ENCODE data around the gene DMBT1. TPM values are rescaled to one million over a fixed set of nuclear protein-coding genes. Genes with fewer than 3 reads are reported as not detected.

Gene DMBT1
- total RNA-seq, 2 experiments from 2014 or later: not detected

GRCh38 chr10:122642726-122643605 is 82.4 kb downstream of the DMBT1 start:
- Mint-ChIP-seq H3K27ac (no peak overlapping the region), H3K27me3 (no peaks in the 10 kb centered on the region), H3K4me1 (no peaks in the 10 kb centered on the region), H3K36me3 (no peaks in the 10 kb centered on the region), H3K4me3 (no peak overlapping the region), H3K9me3 (no peaks in the 10 kb centered on the region)
- no peak for DNase-seq

DNA sequence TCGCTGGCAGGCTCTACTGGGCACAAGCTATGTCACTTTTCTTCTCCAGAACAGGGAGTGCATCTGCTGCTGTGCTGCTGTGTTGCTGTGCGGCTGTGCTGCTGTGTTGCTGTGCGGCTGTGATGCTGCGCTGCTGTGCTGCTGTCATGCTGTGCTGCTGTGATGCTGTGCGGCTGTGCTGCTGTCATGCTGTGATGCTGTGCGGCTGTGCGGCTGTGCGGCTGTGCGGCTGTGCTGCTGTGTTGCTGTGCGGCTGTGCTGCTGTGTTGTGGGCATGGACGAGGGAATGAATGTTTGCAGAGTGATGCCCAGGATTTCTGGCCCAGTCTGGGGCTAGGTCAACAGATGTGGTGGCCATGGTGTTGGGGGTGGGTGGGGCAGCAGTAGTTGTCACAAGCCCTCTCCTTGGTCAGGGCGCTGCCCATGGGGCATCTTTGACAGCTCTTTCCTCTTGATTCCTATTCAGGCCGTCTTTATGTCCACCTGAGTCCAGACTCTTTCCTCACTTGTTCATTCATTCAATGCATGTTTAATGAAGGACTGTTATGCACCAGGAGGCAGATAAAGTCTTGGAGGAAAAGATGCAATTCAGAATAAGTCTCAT is 83.5 kb downstream of the DMBT1 start:
- Mint-ChIP-seq H3K36me3 (no peaks in the 10 kb centered on the region), H3K9me3 (no peaks in the 10 kb centered on the region), H3K27ac (no peak overlapping the region), H3K4me3 (no peak overlapping the region), H3K4me1 (no peaks in the 10 kb centered on the region), H3K27me3 (no peaks in the 10 kb centered on the region)
- DNase-seq: no peak

- no peak for DNase-seq
- Mint-ChIP-seq H3K4me1 (no peaks in the 10 kb centered on the region), H3K9me3 (no peaks in the 10 kb centered on the region), H3K36me3 (no peaks in the 10 kb centered on the region), H3K27ac (no peak overlapping the region), H3K4me3 (no peak overlapping the region), H3K27me3 (peaks cover 16% of the 10 kb centered on the region)
These were observed 86.2 kb downstream of the DMBT1 start for GRCh38 chr10:122646511-122647382.

DNA sequence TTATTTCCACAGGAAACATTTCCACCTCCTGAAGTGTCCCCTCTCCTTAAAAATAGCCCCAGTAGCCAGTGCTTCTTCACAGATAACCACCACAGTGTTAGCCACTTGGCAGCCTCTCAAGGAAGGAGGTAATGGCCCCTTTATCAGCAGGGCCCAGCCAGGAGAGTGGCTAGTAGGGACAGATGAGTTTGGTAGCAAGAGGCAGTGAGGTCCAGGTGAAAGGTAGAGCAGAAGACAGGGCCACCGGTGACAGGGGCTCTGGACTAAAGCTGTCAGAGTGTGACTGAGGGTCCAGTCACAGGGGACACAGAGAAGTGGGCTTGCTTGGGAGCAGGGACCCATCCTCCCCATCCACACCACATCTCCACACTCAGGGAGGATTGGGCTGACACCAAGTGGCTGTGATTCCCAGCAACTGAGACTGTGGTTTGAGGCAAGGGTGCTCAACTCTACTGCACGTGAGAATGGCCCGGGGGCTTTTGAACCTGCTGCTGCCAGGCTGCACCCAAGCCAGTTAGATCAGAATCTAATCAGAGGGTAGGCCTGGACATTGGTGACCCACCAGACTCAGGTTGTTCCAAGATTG is 86.9 kb downstream of the DMBT1 start:
- Mint-ChIP-seq H3K27me3 (peaks cover 18% of the 10 kb centered on the region), H3K4me3 (no peak overlapping the region), H3K27ac (no peak overlapping the region), H3K9me3 (no peaks in the 10 kb centered on the region), H3K36me3 (no peaks in the 10 kb centered on the region), H3K4me1 (no peaks in the 10 kb centered on the region)
- no peak for DNase-seq

GRCh38 chr10:122648599-122649428 is 88.3 kb downstream of the DMBT1 start:
- no peaks in the 10 kb centered on the region for H3K36me3 Mint-ChIP-seq
- DNase-seq: peak; percentile 21
- H3K27ac Mint-ChIP-seq: no peak overlapping the region
- no peak overlapping the region for H3K4me3 Mint-ChIP-seq
- no peaks in the 10 kb centered on the region for H3K4me1 Mint-ChIP-seq
- H3K27me3 Mint-ChIP-seq: peaks cover 28% of the 10 kb centered on the region
- H3K9me3 Mint-ChIP-seq: no peaks in the 10 kb centered on the region

DNA sequence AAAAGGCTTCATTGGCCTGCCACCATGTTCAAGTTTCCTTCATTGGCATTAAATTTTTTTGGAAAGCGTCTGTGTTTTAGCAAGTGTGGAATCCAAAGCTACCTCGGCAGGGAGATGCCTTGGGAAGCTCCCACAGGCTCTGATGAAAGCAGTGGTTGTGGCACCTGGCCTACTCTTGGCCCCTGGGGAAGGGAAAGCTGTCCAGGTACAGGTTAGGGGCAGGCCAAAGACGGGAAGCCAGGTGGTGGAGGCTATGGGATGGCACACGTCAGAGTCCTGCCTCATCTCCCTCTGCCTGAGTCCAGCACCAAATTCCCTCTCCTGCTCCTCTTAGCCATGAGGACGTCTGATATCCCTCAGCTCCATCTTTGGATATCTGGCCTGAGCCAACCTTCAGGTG is 89.3 kb downstream of the DMBT1 start:
- H3K36me3 Mint-ChIP-seq: no peaks in the 10 kb centered on the region
- DNase-seq: no peak
- H3K27ac Mint-ChIP-seq: no peak overlapping the region
- H3K4me3 Mint-ChIP-seq: no peak overlapping the region
- no peaks in the 10 kb centered on the region for H3K4me1 Mint-ChIP-seq
- H3K9me3 Mint-ChIP-seq: no peaks in the 10 kb centered on the region
- H3K27me3 Mint-ChIP-seq: peaks cover 31% of the 10 kb centered on the region

- DNase-seq: no peak
- H3K27ac Mint-ChIP-seq: no peak overlapping the region
- peaks cover 35% of the 10 kb centered on the region for H3K27me3 Mint-ChIP-seq
- H3K9me3 Mint-ChIP-seq: no peaks in the 10 kb centered on the region
- no peaks in the 10 kb centered on the region for H3K36me3 Mint-ChIP-seq
- no peaks in the 10 kb centered on the region for H3K4me1 Mint-ChIP-seq
- no peak overlapping the region for H3K4me3 Mint-ChIP-seq
These were observed 89.8 kb downstream of the DMBT1 start for GRCh38 chr10:122650331-122650730.

DNA sequence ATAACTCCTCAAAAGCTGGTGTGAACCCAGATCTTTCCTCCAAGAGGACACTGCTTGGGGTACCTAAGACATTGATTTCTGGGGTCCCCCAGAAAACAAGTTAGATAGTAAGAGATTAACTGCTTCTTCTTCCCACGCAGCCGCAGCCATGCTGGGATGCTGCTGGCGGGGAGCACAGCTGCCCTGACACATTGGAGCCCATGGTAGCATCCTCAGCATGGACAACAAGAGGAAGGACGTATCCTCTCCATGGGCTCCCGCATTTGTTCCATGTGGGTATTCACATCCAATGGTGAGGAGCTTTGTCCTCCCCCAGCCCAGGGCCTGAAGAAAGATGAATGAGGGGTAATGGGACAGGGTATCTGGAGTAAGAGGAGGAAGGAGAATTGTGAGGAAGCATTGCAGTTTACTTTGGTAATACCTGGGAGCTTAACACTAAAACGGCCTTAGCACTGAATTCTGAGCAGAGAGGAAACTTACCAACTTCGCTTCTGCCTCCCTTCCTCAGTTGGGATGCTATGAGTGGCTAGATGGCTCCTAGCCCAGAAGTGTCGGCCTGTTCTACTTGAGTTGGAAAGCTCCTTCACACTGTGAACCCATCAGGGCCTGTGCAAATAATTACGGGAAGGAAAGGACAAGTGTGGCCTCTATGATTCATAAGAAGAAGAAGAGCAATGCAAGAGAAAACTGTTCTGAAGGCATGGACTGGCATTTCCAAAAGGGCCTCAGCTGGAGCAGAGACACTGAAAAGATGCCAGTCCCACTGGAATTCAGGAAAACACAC is 95.2 kb downstream of the DMBT1 start:
- no peak overlapping the region for H3K27ac Mint-ChIP-seq
- no peak for DNase-seq
- H3K4me3 Mint-ChIP-seq: no peak overlapping the region
- no peaks in the 10 kb centered on the region for H3K4me1 Mint-ChIP-seq
- peaks cover 26% of the 10 kb centered on the region for H3K27me3 Mint-ChIP-seq
- no peaks in the 10 kb centered on the region for H3K9me3 Mint-ChIP-seq
- no peaks in the 10 kb centered on the region for H3K36me3 Mint-ChIP-seq

- no peaks in the 10 kb centered on the region for H3K9me3 Mint-ChIP-seq
- DNase-seq: no peak
- no peak overlapping the region for H3K4me3 Mint-ChIP-seq
- H3K4me1 Mint-ChIP-seq: no peaks in the 10 kb centered on the region
- peaks cover 20% of the 10 kb centered on the region for H3K27me3 Mint-ChIP-seq
- no peaks in the 10 kb centered on the region for H3K36me3 Mint-ChIP-seq
- no peak overlapping the region for H3K27ac Mint-ChIP-seq
These were observed 95.8 kb downstream of the DMBT1 start for GRCh38 chr10:122656308-122656705.

- H3K4me1 Mint-ChIP-seq: no peaks in the 10 kb centered on the region
- H3K4me3 Mint-ChIP-seq: no peak overlapping the region
- H3K9me3 Mint-ChIP-seq: no peaks in the 10 kb centered on the region
- no peaks in the 10 kb centered on the region for H3K36me3 Mint-ChIP-seq
- H3K27ac Mint-ChIP-seq: no peak overlapping the region
- no peak for DNase-seq
- peaks cover 19% of the 10 kb centered on the region for H3K27me3 Mint-ChIP-seq
These were observed 96.2 kb downstream of the DMBT1 start for GRCh38 chr10:122656741-122657140.

DNA sequence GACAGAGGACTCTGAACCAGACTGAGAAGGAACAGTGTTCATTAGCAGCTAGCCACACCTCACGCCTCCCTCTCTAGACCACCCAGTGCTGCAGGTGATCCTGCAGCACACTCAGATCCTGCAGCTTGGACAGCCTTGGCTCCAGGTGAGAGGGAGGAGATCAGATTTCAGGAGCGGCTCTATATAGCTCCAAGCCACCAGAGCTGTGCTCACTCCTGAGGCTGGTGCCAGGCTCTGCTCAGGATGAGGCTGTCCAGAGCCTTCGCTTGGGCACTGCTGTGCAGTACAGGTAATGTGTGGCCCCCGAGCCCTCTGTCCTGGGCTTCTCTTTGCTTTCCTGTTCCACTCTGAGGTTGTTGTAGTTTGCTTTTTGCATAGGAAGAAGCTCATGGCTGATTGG is 96.7 kb downstream of the DMBT1 start:
- Mint-ChIP-seq H3K27ac (no peak overlapping the region), H3K36me3 (no peaks in the 10 kb centered on the region), H3K27me3 (peaks cover 19% of the 10 kb centered on the region), H3K4me3 (no peak overlapping the region), H3K4me1 (no peaks in the 10 kb centered on the region), H3K9me3 (no peaks in the 10 kb centered on the region)
- DNase-seq: no peak

DNA sequence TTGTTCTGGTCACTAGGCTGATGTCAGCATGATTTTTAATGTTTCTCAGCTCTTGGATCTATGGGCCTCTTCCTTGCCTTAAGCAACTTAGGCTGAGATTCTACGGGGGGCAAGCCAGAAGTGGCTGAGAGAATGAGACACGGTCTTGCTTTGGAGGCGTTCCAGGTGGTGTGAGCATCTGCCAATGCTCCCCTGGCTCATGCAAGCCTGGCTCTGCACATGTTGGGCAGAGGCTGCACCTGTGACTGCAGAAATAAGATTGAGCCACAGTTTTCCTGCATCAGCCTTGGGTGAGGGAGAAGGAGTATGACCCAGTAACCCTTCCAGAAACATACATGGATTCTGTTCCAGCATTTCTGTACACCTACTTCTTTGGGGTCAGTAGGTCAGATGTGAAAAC is 97.2 kb downstream of the DMBT1 start:
- DNase-seq: no peak
- Mint-ChIP-seq H3K4me1 (no peaks in the 10 kb centered on the region), H3K27me3 (peaks cover 19% of the 10 kb centered on the region), H3K36me3 (no peaks in the 10 kb centered on the region), H3K27ac (no peak overlapping the region), H3K4me3 (no peak overlapping the region), H3K9me3 (no peaks in the 10 kb centered on the region)

DNA sequence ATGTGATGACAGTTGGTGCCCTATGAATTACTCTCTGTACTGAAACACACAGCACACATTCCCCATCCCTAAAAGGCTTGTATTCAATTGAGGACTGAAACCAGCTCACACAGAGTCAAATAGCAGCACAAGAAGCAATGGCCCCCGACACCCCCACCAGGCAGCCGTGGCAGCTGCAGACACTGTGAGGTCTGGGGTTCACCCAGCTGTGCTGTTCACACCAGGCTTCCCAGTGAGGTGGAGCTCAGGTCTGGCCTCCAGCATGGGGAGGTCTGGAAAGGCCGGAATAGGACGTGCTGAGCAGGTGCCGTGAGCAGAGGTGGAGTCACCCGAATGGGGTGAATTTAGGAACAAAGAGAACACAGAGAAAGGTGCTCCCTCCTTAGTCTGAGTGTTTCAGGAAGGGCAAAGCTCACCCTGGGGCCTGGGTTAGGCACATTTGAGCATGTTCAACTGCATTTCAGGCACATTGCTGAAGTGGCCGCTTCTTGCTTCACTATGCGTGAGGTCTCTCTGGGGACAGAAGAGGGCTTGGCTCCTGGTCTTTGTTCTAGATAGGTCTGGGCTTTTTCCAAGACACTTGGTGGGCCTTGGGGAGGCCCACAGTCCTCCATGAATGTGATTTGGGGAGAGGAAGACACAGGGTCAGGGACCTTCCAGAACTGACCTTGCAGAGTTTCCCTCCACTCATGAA is 97.9 kb downstream of the DMBT1 start:
- H3K36me3 Mint-ChIP-seq: no peaks in the 10 kb centered on the region
- peaks cover 12% of the 10 kb centered on the region for H3K27me3 Mint-ChIP-seq
- H3K9me3 Mint-ChIP-seq: no peaks in the 10 kb centered on the region
- no peak overlapping the region for H3K27ac Mint-ChIP-seq
- no peaks in the 10 kb centered on the region for H3K4me1 Mint-ChIP-seq
- no peak overlapping the region for H3K4me3 Mint-ChIP-seq
- DNase-seq: no peak
